HEK293T (cell line): ENCODE data around the gene UBL3.

Experiments
- ELF4 ChIP-seq: fragments of 450-650 bp; IDR thresholded peaks from 2 replicates; pipeline ENCODE4 v1.6.1; 2017; ENCODE audit warnings: antibody characterized with exemption
- FOXA1 ChIP-seq: fragments of 450-650 bp; IDR thresholded peaks from 2 replicates; pipeline ENCODE4 v1.6.1; 2016; ENCODE audit warnings: mild to moderate bottlenecking
- L3MBTL2 ChIP-seq: fragments of 450-650 bp; conservative IDR thresholded peaks from 2 replicates; pipeline ENCODE4 v1.6.1; 2016; ENCODE audit warnings: mild to moderate bottlenecking
- SP1 ChIP-seq: fragments of 450-650 bp; IDR thresholded peaks from 2 replicates; pipeline ENCODE4 v1.6.1; 2017

GRCh38 chr13:29856426-29856825 is 6.0 kb upstream of the UBL3 start:
- TF ChIP-seq FOXA1 (no peak), ELF4 (no peak), L3MBTL2 (no peak), SP1 (no peak)
